DND-41 (cell line): ENCODE data around the gene AGAP1.

Experiments
- ATAC-seq: fragments of 200-7000 bp; cut with Tn5 transposase; 3 replicates; pipeline ENCODE4 v1.9.1; 2021; ENCODE audit warnings: low read depth; ENCODE audit not compliant: insufficient read depth
- DNase-seq: peaks from one replicate; pipeline ENCODE4 v3.0.0-alpha.2; 2020
- H2AFZ ChIP-seq: 2 replicates; pipeline ENCODE4 v1.6.0; 2012; ENCODE audit warnings: low read depth, low read length
- H3K27ac ChIP-seq: 2 replicates; pipeline ENCODE4 v1.5.1; 2012; ENCODE audit warnings: low read length, inconsistent platforms
- H3K27me3 ChIP-seq: fragments of 200-600 bp; sonication (generic); 2 replicates; pipeline ENCODE4 v1.6.0; 2012; ENCODE audit warnings: low read length, mild to moderate bottlenecking, inconsistent platforms; ENCODE audit not compliant: insufficient read depth, poor library complexity
- H3K36me3 ChIP-seq: 2 replicates; pipeline ENCODE4 v1.5.1; 2012; ENCODE audit warnings: low read length, inconsistent platforms; ENCODE audit not compliant: insufficient read depth
- H3K4me1 ChIP-seq: 2 replicates; pipeline ENCODE4 v1.5.1; 2012; ENCODE audit warnings: mild to moderate bottlenecking, low read length; ENCODE audit not compliant: insufficient read depth
- H3K4me2 ChIP-seq: 2 replicates; pipeline ENCODE4 v1.6.0; 2012; ENCODE audit warnings: mild to moderate bottlenecking, moderate library complexity, low read length, inconsistent platforms; ENCODE audit not compliant: insufficient read depth
- H3K4me3 ChIP-seq, 2 experiments: fragments of 200-600 bp in 1 of 2; shearing (Covaris generic) in 1 of 2; 2 replicates each; pipeline ENCODE4 v1.5.1; 2012 to 2016; ENCODE audit warnings: inconsistent platforms in 2 of 2, low read length in 2 of 2, mild to moderate bottlenecking in 2 of 2, low read depth in 1 of 2, moderate library complexity in 1 of 2
- H3K79me2 ChIP-seq: 2 replicates; pipeline ENCODE4 v1.6.0; 2012; ENCODE audit warnings: low read length, inconsistent platforms; ENCODE audit not compliant: insufficient read depth
- H3K9ac ChIP-seq: 2 replicates; pipeline ENCODE4 v1.6.0; 2012; ENCODE audit warnings: low read depth, mild to moderate bottlenecking, inconsistent platforms, low read length, moderate library complexity
- H3K9me3 ChIP-seq: 2 replicates; pipeline ENCODE4 v1.5.1; 2012; ENCODE audit warnings: low read length, moderate library complexity, mild to moderate bottlenecking, inconsistent platforms; ENCODE audit not compliant: insufficient read depth, severe bottlenecking
- H4K20me1 ChIP-seq: 2 replicates; pipeline ENCODE4 v1.6.0; 2012; ENCODE audit warnings: low read length; ENCODE audit not compliant: insufficient read depth
- EZH2 ChIP-seq: IDR thresholded peaks from 3 replicates; pipeline ENCODE4 v1.6.1; 2012; ENCODE audit warnings: borderline replicate concordance, low read depth, mild to moderate bottlenecking, moderate library complexity, low read length, inconsistent platforms; ENCODE audit not compliant: severe bottlenecking
- TF ChIP-seq, protein P1 (sequence below): IDR thresholded peaks from 2 replicates; pipeline ENCODE4 v1.5.1; 2012; ENCODE audit warnings: borderline replicate concordance, low read length, moderate library complexity, mild to moderate bottlenecking; ENCODE audit not compliant: poor library complexity, severe bottlenecking; ENCODE audit errors: extremely low read depth

AGAP1 gene

DNA sequence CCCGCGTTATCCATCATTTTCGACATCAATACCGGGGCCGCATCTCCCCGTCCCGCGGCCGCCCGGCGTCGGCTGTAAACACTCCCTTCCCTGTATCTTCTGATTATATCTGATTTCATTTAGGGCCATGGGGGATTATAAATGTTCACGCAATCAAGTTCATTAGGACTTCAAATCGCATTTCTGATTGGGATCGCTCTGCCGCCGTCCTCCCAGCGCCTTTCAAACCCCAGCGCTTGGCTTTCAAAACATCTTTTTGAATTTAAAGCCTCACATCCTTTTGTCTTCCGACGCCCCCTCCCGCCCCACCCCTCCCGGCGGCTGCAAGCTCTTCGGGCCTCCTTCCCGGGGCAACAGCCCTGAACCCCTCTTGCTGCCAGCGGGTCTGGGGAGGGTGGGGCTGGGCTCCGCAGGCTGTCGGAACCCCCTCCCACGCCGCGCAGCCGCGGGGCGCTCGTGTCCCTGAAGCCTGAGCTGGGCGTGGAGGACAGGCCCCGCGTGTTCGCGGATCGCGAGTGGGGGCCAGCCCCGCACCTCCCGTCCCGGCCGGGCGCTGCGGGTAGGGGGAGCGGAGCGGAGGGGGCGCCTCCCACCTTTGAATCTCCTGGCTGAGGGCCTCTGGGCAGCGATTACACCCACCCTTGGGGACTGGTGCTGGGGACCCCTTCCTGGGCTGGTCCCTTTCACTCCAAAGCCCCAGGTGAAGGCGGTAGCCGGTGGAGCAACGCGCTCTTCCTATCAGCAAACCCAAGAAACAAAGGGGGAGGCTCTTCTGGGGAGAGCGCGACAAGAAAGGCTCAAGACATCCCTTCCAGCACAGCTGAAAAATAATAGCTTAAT is 685.6 kb downstream of the AGAP1 start:
- TF ChIP-seq EZH2 = no peak
- TF ChIP-seq, protein P1, sequence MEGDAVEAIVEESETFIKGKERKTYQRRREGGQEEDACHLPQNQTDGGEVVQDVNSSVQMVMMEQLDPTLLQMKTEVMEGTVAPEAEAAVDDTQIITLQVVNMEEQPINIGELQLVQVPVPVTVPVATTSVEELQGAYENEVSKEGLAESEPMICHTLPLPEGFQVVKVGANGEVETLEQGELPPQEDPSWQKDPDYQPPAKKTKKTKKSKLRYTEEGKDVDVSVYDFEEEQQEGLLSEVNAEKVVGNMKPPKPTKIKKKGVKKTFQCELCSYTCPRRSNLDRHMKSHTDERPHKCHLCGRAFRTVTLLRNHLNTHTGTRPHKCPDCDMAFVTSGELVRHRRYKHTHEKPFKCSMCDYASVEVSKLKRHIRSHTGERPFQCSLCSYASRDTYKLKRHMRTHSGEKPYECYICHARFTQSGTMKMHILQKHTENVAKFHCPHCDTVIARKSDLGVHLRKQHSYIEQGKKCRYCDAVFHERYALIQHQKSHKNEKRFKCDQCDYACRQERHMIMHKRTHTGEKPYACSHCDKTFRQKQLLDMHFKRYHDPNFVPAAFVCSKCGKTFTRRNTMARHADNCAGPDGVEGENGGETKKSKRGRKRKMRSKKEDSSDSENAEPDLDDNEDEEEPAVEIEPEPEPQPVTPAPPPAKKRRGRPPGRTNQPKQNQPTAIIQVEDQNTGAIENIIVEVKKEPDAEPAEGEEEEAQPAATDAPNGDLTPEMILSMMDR = no peak
- Histone ChIP-seq H3K27me3 (no peaks in the 10 kb centered on the region), H3K4me1 (no peaks in the 10 kb centered on the region), H3K9me3 (no peaks in the 10 kb centered on the region), H2AFZ (no peak overlapping the region), H4K20me1 (no peaks in the 10 kb centered on the region), H3K36me3 (no peaks in the 10 kb centered on the region), H3K4me3 (no peak overlapping the region), H3K4me2 (no peak overlapping the region), H3K79me2 (no peaks in the 10 kb centered on the region), H3K9ac (no peak overlapping the region), H3K27ac (no peak overlapping the region)
- ATAC-seq = no peak
- no peak for DNase-seq

DNA sequence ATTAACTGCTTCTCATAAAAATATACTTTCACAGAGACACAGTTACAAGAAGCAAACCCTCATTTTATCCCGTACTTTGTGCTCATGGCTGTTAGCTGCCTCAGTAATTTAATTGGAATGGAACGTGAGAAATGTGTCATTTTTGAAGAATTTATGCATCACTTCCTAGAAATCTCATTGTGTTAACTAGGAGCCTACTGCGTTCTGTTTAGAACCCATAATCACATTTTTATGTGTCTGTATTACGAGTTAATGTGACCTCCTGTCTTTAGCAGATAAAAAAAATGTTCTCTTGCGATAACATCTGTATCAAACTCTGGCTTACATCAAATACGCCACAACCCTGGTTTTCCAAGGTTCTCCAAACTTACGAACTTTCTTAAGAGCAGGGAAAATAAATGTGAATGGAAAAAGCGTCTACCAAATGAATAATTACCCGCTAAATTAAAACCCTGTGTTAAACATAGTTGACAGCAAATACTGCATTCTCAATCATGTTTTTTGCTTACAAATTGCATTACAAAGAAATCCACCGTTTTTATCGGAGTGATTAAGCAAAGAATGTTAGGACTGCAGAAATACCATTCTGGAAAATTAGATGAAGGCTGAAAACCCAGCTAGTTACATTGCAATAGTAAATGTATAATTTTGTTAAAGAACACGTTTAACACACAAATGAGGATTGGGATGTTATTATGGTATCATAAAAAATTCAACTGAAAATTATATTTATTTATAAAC is 686.4 kb downstream of the AGAP1 start:
- no peak overlapping the region for H3K27ac ChIP-seq
- no peaks in the 10 kb centered on the region for H3K9me3 ChIP-seq
- H3K36me3 ChIP-seq = no peaks in the 10 kb centered on the region
- no peak overlapping the region for H3K9ac ChIP-seq
- no peaks in the 10 kb centered on the region for H3K79me2 ChIP-seq
- ATAC-seq (no peak), DNase-seq (no peak)
- no peaks in the 10 kb centered on the region for H4K20me1 ChIP-seq
- H3K4me1 ChIP-seq = no peaks in the 10 kb centered on the region
- H3K4me3 ChIP-seq = no peak overlapping the region
- H2AFZ ChIP-seq = no peak overlapping the region
- TF ChIP-seq EZH2 = no peak
- TF ChIP-seq, protein P1 = no peak
- H3K4me2 ChIP-seq = no peak overlapping the region
- no peaks in the 10 kb centered on the region for H3K27me3 ChIP-seq

DNA sequence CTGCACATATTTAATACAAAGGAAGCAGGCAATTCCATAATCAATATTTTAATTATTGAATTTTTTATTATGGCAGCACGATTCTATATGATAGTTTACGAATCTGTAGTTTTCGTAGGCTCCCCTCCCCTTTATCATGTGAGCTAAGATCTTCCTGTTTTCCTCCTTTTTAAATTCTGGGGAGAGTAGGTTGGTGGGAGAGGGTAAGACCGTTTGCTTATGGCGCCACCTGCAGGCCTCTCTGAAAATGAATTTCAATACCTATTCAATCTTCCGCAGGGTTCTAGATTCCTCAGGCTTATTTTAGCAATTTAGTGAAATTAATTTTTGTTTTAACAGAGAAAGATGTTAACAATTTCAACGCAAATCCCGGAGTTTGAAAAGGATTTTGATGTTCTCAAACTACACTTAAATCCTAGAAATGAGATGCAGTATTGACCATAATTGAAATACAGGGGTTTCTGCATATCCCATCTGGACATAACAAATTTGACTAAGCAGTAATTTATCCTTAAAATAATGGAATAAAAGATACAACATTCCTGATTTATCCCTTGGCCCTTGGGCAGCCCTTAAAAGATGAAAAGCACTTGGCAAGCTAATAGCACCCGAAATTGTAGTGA is 687.1 kb downstream of the AGAP1 start:
- Histone ChIP-seq H3K4me2 (no peak overlapping the region), H3K36me3 (no peaks in the 10 kb centered on the region), H3K4me1 (no peaks in the 10 kb centered on the region), H3K27me3 (no peaks in the 10 kb centered on the region), H3K27ac (no peak overlapping the region), H2AFZ (no peak overlapping the region), H3K4me3 (no peak overlapping the region), H4K20me1 (no peaks in the 10 kb centered on the region), H3K79me2 (no peaks in the 10 kb centered on the region), H3K9ac (no peak overlapping the region), H3K9me3 (no peaks in the 10 kb centered on the region)
- no peak for TF ChIP-seq EZH2
- TF ChIP-seq, protein P1 = peak; percentile 77
- DNase-seq = peak; percentile 57
- ATAC-seq = peak; percentile 62; the same call in 2 of the 3 replicates
